Middle frontal gyrus (tissue), 1 donor: ENCODE data around the gene KCTD4.

Source experiments
- DNase-seq: peaks from one replicate; pipeline ENCODE4 v3.0.0-alpha.2; 2015; ENCODE audit warnings: low spot score; ENCODE audit errors: extremely low spot score

KCTD4 gene

DNA sequence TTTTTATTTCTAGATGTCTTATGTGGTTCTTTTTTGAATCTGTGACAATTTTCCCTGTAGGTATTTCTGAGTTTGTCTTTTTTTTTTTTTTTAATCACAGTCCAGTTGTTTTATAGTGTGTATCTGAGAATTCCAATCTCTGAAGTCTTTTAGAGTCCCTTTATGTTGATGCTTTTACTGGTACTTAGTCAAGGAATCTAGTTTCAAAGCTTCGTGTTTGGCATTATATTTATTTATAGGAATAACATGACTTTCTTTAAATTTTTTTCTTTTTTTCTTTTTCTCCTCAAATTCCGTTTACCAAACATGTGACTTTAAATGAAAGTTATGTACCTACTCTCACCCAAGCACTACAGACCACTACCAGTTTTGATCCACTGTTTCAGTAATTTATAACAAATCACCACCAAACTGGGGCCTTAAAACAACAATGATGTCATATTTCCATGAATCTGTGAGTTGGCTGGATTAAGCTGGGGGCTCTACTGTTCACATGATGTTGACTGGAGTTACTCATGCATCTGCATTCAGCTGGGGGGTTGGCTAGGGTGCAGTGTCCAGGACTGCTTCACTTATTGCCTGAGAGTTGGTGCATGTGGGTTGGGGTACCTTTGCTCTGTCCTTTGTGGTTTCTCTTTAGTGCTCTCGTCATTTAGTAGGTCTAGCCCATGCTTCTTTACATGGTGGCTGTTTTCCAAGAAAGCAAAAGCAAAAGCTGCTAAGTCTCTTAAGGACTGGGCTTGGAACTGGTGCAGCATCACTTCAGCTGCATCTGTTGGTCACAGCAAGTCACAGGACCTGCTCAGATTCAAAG lies 22.3 kb downstream of the KCTD4 start:
- no peak for DNase-seq

DNA sequence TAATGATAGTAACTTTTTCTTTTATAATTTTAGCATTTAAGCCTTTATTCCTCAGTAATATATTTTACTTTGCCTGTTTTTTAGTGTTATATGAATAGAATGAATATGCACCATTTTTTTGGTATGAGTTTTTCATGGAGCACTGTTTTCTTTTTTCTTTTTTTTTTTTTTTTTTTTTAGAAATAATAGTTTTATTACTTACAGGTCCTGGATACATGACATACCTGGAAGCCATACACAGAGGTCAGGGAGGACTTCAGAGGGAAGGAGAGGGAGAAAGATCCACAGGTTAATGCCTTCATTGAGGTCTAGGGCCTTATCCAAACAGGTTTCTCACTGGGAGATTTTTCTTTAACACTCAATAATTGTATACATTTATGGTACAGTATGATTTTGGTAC lies 26.4 kb downstream of the KCTD4 start:
- DNase-seq: no peak

DNA sequence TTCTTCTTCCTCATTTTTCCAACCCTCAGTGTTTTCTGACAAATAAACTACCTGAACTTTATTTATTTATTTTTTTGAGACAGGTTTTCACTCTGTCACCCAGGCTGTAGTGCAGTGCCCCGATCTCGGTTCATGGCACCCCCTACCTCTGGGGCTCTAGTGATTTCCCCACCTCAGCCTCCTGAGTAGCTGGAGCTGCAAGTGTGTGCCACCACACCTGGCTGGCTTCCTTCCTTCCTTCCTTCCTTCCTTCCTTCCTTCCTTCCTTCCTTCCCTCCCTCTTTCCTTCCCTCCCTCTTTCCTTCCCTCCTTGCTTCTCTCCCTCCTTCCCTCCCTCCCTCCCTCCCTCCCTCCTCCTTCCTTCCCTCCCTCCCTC lies 32.3 kb downstream of the KCTD4 start:
- DNase-seq: no peak

DNA sequence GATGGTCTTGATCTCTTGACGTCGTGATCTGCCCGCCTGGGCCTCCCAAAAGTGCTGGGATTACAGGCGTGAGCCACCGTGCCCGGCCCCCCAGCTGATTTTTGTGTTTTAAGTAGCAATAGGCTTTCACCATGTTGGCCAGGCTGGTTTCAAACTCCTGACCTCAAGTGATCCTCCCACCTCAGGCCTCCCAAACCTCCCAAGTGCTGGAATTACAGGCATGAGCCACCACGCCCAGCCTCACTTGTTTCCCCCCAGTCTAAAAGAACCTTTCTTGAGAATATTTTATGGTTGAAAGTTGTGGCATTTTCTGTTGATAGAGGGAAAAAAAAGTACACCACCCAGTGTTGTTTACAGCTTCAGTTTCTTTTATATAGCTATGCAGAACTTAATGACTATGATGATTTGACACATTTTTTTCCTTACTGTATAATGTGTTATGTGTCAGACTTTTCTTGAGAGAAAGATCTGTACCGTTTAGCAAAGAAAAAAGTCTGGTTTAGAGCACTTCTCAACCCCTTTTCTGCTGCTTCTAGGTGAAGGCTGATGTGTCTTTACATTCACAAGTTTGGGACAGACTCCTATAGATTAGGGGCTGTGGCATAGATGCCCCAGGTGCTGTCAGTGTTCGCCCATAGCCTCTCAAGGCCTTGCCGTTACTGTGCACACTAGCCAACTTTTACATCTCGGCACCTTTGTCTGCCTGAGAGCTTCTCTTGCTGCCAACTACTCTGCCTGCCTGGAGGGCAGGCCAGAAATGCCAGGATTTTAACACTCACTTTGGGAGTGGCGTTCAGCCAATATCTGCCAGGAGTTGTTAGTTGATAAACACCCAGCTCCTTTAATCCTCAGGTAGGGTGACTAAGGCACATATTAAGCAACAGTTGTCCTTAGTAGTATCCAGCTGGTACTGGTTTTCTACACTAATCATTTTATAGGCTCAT lies 33.0 kb downstream of the KCTD4 start:
- no peak for DNase-seq

DNA sequence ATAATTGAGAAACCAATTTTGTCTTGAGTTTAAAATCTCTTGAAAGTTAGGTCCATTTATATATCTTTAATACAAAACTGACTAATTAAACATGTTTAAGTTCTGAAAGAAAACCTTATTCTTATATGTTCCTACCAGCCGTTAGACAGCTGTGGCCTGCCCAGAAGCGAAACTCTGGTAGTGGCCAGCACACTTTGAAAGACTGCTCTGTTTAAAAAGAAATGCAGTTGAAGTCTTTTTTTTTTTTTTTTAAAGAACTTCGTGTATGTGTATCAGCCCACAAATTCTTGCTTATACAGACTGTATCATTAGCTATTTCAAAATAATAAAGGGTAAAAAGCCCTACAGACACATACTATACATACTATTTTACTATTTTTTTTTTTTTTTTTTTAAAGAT lies 34.0 kb downstream of the KCTD4 start:
- DNase-seq: no peak

DNA sequence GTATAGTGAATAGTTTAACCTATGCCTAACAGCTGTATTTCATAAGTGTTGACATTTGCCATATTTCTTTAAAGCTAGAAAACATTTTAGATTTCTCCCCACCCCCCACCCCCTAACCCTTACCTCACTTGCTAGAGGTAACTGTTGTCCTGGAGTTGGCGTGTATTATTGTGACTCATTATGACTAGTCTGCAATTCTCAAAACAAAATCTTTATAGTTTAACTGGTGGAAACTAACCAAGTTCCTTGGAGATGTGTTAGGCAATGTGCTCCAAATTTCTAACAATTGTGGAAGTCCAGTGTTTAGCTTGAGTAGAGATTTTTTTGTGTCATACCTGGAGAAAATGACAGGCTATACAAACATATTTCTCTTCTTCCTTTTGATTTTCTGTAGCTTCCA lies 38.0 kb downstream of the KCTD4 start:
- no peak for DNase-seq

DNA sequence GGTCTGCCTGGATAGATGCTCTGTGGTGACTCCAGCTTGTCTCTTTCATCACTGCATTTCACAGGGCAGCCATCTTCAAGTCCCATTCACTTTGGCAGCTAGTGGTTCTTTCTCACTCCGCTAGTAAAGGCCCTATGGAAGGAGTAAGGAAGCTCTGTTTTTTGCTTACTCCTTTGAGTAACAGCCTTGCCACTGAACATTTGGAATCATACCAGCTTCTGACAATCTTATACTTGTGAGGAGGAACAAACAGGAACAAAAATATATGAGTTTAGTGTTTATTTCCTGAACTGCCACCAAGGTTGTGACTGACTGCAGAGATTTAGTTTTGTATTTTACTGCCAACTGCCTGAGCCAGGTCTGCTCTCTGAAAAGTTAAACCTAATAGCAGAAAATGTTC lies 38.7 kb downstream of the KCTD4 start:
- no peak for DNase-seq

DNA sequence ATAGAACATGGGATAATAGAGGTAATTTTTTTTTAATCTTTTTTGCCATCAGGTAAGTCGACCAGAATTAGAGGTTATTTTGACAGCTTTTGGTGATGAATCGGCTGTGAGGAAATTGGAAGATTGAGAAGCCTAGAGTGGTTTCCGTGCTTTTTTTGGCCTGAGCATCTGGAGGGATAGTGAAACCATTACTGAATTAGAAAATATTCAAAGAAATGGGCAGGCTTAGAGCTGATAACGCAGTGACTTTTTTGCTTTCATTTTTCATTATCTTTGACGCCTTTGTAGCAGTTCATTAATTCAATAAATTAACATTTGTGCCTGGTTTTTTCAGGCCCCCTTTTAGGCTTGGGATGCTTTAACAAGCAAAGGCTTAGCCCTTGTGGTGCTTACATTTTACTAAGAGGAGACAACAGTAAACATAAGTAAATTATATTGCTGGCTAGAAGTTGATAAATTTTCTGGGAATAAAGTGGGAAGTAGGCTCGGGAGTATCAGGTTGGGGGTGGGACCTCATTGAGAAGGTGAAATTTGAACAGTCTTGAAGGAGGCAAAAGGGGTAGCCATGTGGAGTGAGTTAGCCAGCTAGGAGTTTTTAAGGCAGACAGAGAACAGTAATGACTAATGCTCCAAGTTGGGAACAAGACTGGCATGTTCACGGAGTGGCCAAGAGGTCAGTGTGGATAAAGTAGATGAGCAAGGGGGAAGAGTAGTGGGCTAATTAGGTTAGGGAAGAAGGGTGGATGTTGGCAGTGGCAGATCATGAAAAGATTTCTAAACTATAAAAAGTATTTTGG lies 44.1 kb downstream of the KCTD4 start:
- no peak for DNase-seq

DNA sequence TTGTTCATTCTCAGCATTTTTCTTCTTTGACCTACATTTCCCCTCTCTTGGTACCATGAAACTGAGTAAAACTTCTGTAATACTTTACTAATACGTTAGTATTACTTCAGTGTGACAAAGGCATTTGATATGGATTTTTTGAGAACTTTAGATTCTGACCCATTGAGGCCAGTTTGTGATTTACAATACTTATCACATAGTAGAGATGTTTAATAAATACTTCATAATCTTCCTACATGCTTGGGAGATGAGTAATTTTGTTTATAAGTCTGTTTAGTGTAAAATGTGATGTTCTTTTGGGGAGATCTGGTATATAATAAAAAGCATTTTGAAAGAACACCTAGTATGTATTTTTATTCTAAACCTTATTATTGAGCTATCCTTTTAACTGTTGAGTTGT lies 50.9 kb downstream of the KCTD4 start:
- DNase-seq: no peak

DNA sequence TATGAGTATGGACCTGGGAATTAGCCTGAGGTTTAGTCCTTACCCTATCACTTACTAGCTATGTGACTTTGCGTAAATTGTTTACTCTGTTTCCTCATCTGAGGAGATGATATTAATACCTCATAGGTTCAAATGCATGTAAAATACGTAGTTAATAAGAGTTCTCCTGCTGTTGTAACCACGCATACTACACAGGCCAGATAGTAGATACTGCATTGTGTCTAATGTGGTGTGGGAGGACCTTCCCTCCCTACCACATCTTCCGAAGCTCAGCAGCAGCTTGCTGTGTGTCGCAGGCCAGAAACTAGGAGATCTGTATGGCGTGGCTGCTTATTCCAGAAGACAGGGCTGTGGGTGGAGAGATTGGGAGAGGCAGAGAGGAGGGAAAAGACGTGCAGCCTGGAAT lies 57.5 kb downstream of the KCTD4 start:
- DNase-seq: no peak
